GM12878 (cell line): ENCODE measurements around the gene NEU1. TPM values are rescaled to one million over a fixed set of nuclear protein-coding genes. Genes with fewer than 3 reads are reported as not detected.

ENCODE experiments used
- ATAC-seq: fragments of 200-7000 bp; cut with Tn5 transposase; 3 replicates; pipeline ENCODE4 v1.9.1; 2020; ENCODE audit warnings: mild to moderate bottlenecking, moderate library complexity
- BruUV-seq: library from RNA; stranded (reverse); fragments of 400-500 nt; replicated peaks from 2 replicates; lab custom pipeline; 2021; lab: Mats Ljungman, UMichigan
- CTCF ChIA-PET: fragments of 300-600 bp; sonication (Branson Sonifier 250); formaldehyde crosslinking; extraction: SDS; loops from one replicate; lab custom pipeline; 2021; ENCODE audit warnings: inconsistent platforms; lab: Yijun Ruan, JAX
- POLR2A ChIA-PET: fragments of 350-600 bp; formaldehyde crosslinking; extraction: SDS; loops from one replicate; lab custom pipeline; 2021; ENCODE audit warnings: inconsistent platforms; lab: Charles Lee
- RAD21 ChIA-PET: fragments of 300-600 bp; sonication (Branson Sonifier 250); formaldehyde crosslinking; loops from one replicate; lab custom pipeline; 2023; ENCODE audit warnings: antibody characterized with exemption; ENCODE audit not compliant: unreplicated experiment; lab: Charles Lee
- SMC1A ChIA-PET: fragments of 300-600 bp; sonication (Branson Sonifier 250); formaldehyde crosslinking; loops from one replicate; lab custom pipeline; 2023; ENCODE audit not compliant: unreplicated experiment, uncharacterized antibody; lab: Charles Lee
- DNase-seq: peaks from one replicate; pipeline ENCODE4 v3.0.0-alpha.2; 2011; ENCODE audit warnings: low read depth, low spot score
- FAIRE-seq: peaks from 3 replicates; lab custom pipeline; 2011; peaks lifted over from hg19 to GRCh38; lab: Jason Lieb, UNC
- H2AFZ ChIP-seq: 2 replicates; pipeline ENCODE4 v1.6.0; 2011; ENCODE audit warnings: low read depth, low read length, control low read depth; ENCODE audit not compliant: control insufficient read depth
- H3K27ac ChIP-seq: 2 replicates; pipeline ENCODE4 v1.5.1; 2011; ENCODE audit warnings: control low read depth; ENCODE audit not compliant: control insufficient read depth, insufficient read depth
- H3K27me3 ChIP-seq, 2 experiments: replicated peaks in 1 of 2; 2 replicates each; pipeline versions ENCODE4 v1.6.0 to v1.6.1; 2011; ENCODE audit warnings: low read length in 1 of 2; ENCODE audit not compliant: control insufficient read depth in 2 of 2, insufficient read depth in 2 of 2
- H3K36me3 ChIP-seq, 2 experiments: 2 replicates each; pipeline ENCODE4 v1.5.1; 2011; ENCODE audit warnings: low read length in 1 of 2; ENCODE audit not compliant: control insufficient read depth in 2 of 2, insufficient read depth in 2 of 2
- H3K4me1 ChIP-seq: 2 replicates; pipeline ENCODE4 v1.6.1; 2011; ENCODE audit warnings: mild to moderate bottlenecking, low read length, moderate library complexity, mixed read lengths; ENCODE audit not compliant: control insufficient read depth, insufficient read depth
- H3K4me2 ChIP-seq: 2 replicates; pipeline ENCODE4 v1.6.0; 2011; ENCODE audit warnings: control low read depth; ENCODE audit not compliant: control insufficient read depth, insufficient read depth
- H3K4me3 ChIP-seq: fragments of 200-600 bp; sonication (generic); 2 replicates; pipeline ENCODE4 v1.5.1; 2016
- H3K79me2 ChIP-seq: 2 replicates; pipeline ENCODE4 v1.6.0; 2011; ENCODE audit warnings: low read length; ENCODE audit not compliant: control insufficient read depth, insufficient read depth
- H3K9ac ChIP-seq: 2 replicates; pipeline ENCODE4 v1.8.0; 2011; ENCODE audit warnings: low read length, control low read depth, mixed read lengths; ENCODE audit not compliant: control insufficient read depth, insufficient read depth
- H3K9me3 ChIP-seq: replicated peaks from 3 replicates; pipeline ENCODE4 v1.5.1; 2011; ENCODE audit warnings: mild to moderate bottlenecking, low read length; ENCODE audit not compliant: control insufficient read depth, insufficient read depth
- H4K20me1 ChIP-seq: 2 replicates; pipeline ENCODE4 v1.6.0; 2011; ENCODE audit not compliant: control insufficient read depth, insufficient read depth
- BCL3 ChIP-seq: IDR thresholded peaks from 2 replicates; pipeline ENCODE4 v1.6.1; 2011; ENCODE audit warnings: borderline replicate concordance, low read depth, mild to moderate bottlenecking, moderate library complexity, low read length; ENCODE audit not compliant: insufficient read depth, poor library complexity, severe bottlenecking
- BHLHE40 ChIP-seq, 2 experiments: fragments of 450-650 bp in 1 of 2; IDR thresholded peaks; 2 replicates each; pipeline ENCODE4 v1.6.1; 2011 to 2017; ENCODE audit warnings: low read depth in 2 of 2, borderline replicate concordance in 1 of 2, improper control_type of control experiment in 1 of 2, low read length in 1 of 2, mild to moderate bottlenecking in 1 of 2
- CHD4 ChIP-seq: fragments of 200-600 bp; sonication (generic); IDR thresholded peaks from 2 replicates; pipeline ENCODE4 v1.6.1; 2016; ENCODE audit warnings: mild to moderate bottlenecking
- EGR1 ChIP-seq, 2 experiments: IDR thresholded peaks; 1 replicate in 1 of 2; 2 replicates in 1 of 2; pipeline ENCODE4 v1.6.1; 2011 to 2012; ENCODE audit warnings: low read depth in 2 of 2, low read length in 2 of 2, borderline replicate concordance in 1 of 2, mild to moderate bottlenecking in 1 of 2, moderate library complexity in 1 of 2
- GATAD2B ChIP-seq: fragments of 450-650 bp; conservative IDR thresholded peaks from 2 replicates; pipeline ENCODE4 v1.6.1; 2017; ENCODE audit warnings: low read depth, mild to moderate bottlenecking, moderate library complexity
- HCFC1 ChIP-seq: fragments of 150-350 bp; IDR thresholded peaks from 2 replicates; pipeline ENCODE4 v1.6.1; 2014; ENCODE audit warnings: low read length
- MXI1 ChIP-seq: fragments of 150-350 bp; IDR thresholded peaks from 2 replicates; pipeline ENCODE4 v1.6.1; 2011; ENCODE audit warnings: low read depth, mild to moderate bottlenecking, inconsistent platforms, low read length, improper control_type of control experiment
- POLR2A ChIP-seq: IDR thresholded peaks from 2 replicates; pipeline ENCODE4 v1.6.1; 2011; ENCODE audit warnings: low read depth, mild to moderate bottlenecking, low read length
- POLR2AphosphoS5 ChIP-seq: IDR thresholded peaks from 2 replicates; pipeline ENCODE4 v1.6.1; 2011; ENCODE audit warnings: mild to moderate bottlenecking, low read length, inconsistent platforms
- SIN3A ChIP-seq: IDR thresholded peaks from 2 replicates; pipeline ENCODE4 v1.6.1; 2012; ENCODE audit warnings: low read depth, low read length, improper control_type of control experiment
- TAF1 ChIP-seq: IDR thresholded peaks from 2 replicates; pipeline ENCODE4 v1.6.1; 2011; ENCODE audit warnings: mild to moderate bottlenecking, low read depth, low read length, borderline replicate concordance
- TCF12 ChIP-seq: IDR thresholded peaks from 2 replicates; pipeline ENCODE4 v1.6.1; 2011; ENCODE audit warnings: low read depth, mild to moderate bottlenecking, low read length
- TCF3 ChIP-seq: IDR thresholded peaks from 2 replicates; pipeline ENCODE4 v1.6.1; 2012; ENCODE audit warnings: low read depth, mild to moderate bottlenecking, low read length, borderline replicate concordance; ENCODE audit not compliant: insufficient read depth
- WRNIP1 ChIP-seq: IDR thresholded peaks from 2 replicates; pipeline ENCODE4 v1.6.1; 2011; ENCODE audit warnings: low read depth, low read length, improper control_type of control experiment, borderline replicate concordance
- YY1 ChIP-seq: IDR thresholded peaks from 2 replicates; pipeline ENCODE4 v1.6.1; 2011; ENCODE audit warnings: low read depth, mild to moderate bottlenecking, low read length
- ZBED1 ChIP-seq: IDR thresholded peaks from 2 replicates; pipeline ENCODE4 v1.6.1; 2016; ENCODE audit warnings: borderline replicate concordance
- WGBS: methylation state at CpG from one replicate; pipeline ENCODE4 v1.1.6; 2016; ENCODE audit warnings: low lambda C conversion rate; ENCODE audit not compliant: insufficient replicate concordance, insufficient coverage; ENCODE audit errors: missing lambda C conversion rate; 5-methylcytosine and 5-hydroxymethylcytosine counted together
- in situ Hi-C: fragments of 300-500 bp; cut with MboI; formaldehyde crosslinking; loops from 9 replicates; pipeline ENCODE4 v1.14.3; 2018; ENCODE audit warnings: mixed read lengths
- intact Hi-C: fragments of 100-400 bp; cut with micrococcal nuclease; formaldehyde crosslinking; loops from one replicate; pipeline ENCODE4 v1.14.2; 2022; ENCODE audit not compliant: unreplicated experiment
- polyA plus RNA-seq, 11 experiments: library from polyadenylated mRNA; depleted of rRNA in 4 of 11; unstranded in 6 of 11; stranded (reverse) in 5 of 11; fragments of >200 nt; fragmentation: Nextera tagmentation in 4 of 11; fragmentation: Illumina TruSeq in 1 of 11; extraction: Ambion mirVana in 4 of 11; extraction: Trizol in 1 of 11; gene quantifications; 1 replicate in 1 of 11; 2 replicates in 10 of 11; pipeline versions ENCODE4 v1.2.1 to v1.2.3, GENCODE V29; 2011 to 2016; ENCODE audit warnings: inconsistent platforms in 2 of 11, missing spikeins in 2 of 11, low read depth in 1 of 11
- total RNA-seq, 4 experiments: library from RNA; depleted of rRNA in 3 of 4; stranded (reverse); fragments of >200 nt in 3 of 4; fragmentation: Illumina TruSeq in 1 of 4; extraction: Trizol in 1 of 4; gene quantifications; 2 replicates each; pipeline versions ENCODE4 v1.2.1 to v1.2.3, GENCODE V29; 2013 to 2021
- TF ChIP-seq, protein P1 (sequence below): fragments of 450-650 bp; conservative IDR thresholded peaks from 2 replicates; pipeline ENCODE4 v1.6.1; 2017; ENCODE audit warnings: mild to moderate bottlenecking, moderate library complexity

NEU1 gene
- total and polyA plus RNA-seq, 10 of the 15 experiments (the other 5 are each of a cell fraction or from before 2014, with no cell fraction given), result 7.2 to 26.9 (median 21.6) TPM

DNA sequence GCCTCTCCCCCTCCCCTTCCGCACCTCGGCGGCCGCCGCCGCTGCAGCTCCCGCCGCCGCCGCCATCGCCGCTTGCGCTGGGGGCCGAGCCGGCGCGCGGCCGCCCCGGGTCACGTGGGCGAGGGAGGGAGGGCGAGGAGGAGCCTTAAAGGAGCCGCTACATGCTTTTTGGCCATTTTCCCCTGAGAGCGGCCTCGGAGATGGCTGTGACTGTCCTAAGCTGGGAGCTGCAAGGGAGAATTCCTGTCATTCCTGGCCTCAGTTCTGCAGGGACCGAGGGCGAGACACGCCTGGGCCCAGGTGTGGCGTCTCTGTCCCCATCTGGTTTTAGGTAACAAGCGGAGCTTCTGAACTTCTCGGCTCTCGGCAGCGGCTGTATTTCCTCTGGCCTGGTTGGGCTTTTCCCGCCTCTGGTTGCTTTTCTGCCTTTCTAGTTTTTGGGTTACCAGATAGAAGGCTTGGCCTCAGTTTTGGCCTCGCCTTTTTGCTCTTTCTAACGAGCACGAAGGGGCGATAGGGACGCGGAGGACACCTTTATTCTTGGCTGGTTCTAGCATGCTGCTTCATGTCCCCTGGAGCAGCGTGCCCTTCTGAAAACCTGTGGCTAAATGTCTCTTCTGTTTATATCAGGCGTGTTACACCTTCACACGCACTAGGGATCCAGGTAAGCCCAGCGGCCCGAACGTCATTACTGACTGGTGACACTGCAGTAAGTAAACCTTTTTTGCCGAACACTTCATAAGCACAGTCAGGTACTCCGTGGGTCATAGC lies 35.2 kb upstream of the NEU1 start, which contains the start of gene EHMT2:
Gene EHMT2 (minus strand): TSS at position 87 of the 771 bp plus-strand sequence. CDS start 21 bp downstream, at position 66.
- peak; percentile 85 for FAIRE-seq
- TF ChIP-seq BHLHE40 (IDR thresholded peaks at IDR 0.05; ENCODE audit: borderline replicate concordance in 1 of 2, low read depth in 2 of 2, low read length in 1 of 2) (peak; percentile 36 to 83; a peak in 3 of 4 replicates), WRNIP1 (no peak), POLR2AphosphoS5 (no peak), EGR1 (IDR thresholded peaks at IDR 0.05; ENCODE audit: borderline replicate concordance in 1 of 2, low read depth in 2 of 2, low read length in 2 of 2) (peak in 1 of 2 experiments; percentile 60; a peak in 1 of 3 replicates), SIN3A (peak; percentile 70; the same call in 1 of the 2 replicates), GATAD2B (no peak), MXI1 (peak; percentile 5; the same call in 1 of the 2 replicates), TCF3 (no peak), POLR2A (peak; percentile 76), TCF12 (no peak), HCFC1 (peak; percentile 63), YY1 (peak; percentile 90), CHD4 (no peak), ZBED1 (no peak), BCL3 (no peak), TAF1 (peak; percentile 71; the same call in 1 of the 2 replicates)
- TF ChIP-seq, protein P1, sequence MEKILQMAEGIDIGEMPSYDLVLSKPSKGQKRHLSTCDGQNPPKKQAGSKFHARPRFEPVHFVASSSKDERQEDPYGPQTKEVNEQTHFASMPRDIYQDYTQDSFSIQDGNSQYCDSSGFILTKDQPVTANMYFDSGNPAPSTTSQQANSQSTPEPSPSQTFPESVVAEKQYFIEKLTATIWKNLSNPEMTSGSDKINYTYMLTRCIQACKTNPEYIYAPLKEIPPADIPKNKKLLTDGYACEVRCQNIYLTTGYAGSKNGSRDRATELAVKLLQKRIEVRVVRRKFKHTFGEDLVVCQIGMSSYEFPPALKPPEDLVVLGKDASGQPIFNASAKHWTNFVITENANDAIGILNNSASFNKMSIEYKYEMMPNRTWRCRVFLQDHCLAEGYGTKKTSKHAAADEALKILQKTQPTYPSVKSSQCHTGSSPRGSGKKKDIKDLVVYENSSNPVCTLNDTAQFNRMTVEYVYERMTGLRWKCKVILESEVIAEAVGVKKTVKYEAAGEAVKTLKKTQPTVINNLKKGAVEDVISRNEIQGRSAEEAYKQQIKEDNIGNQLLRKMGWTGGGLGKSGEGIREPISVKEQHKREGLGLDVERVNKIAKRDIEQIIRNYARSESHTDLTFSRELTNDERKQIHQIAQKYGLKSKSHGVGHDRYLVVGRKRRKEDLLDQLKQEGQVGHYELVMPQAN, result no peak

More for the DNA sequence above, 35.2 kb upstream of the NEU1 start, which contains the start of gene EHMT2:
- peak within 1 kb of the TSS; percentile 97 for H3K4me2 ChIP-seq
- H3K9me3 ChIP-seq, result no peaks in the 10 kb centered on the region
- peak within 1 kb of the TSS; percentile 91 for H3K4me3 ChIP-seq
- ChIA-PET CTCF (interaction anchor here (0.7 to 1.5 kb wide), 7 partner anchors 14 to 247 kb away, joined by 3 to 9 read pairs (median 3); no protein-coding TSS in a partner anchor), POLR2A (interaction anchor here (0.6 to 1.9 kb wide), 17 partner anchors 9 to 948 kb away, joined by 3 to 9 read pairs (median 4); partner anchors contain the start of genes ABHD16A, ATF6B, FKBPL and LSM2), RAD21 (interaction anchor here (1.2 to 1.5 kb wide), 3 partner anchors 35 to 65 kb away, joined by 3 to 7 read pairs (median 3); partner anchors contain the start of gene NEU1), SMC1A (interaction anchor here (0.9 to 1.3 kb wide), 6 partner anchors 20 to 667 kb away, joined by 3 to 4 read pairs (median 3); partner anchors contain the start of genes NELFE, NEU1 and SKIC2)
- intact Hi-C loops (no loop called here), in situ Hi-C loops (no loop called here)
- H3K79me2 ChIP-seq, result peaks cover 12% of the 10 kb centered on the region
- peak; percentile 81 for ATAC-seq
- H4K20me1 ChIP-seq, result no peaks in the 10 kb centered on the region
- 1% methylated on average over 27 of the region's 49 CpGs for WGBS
- peak within 1 kb of the TSS; percentile 70 for H3K27ac ChIP-seq
- no peak for DNase-seq
- peak within 1 kb of the TSS; percentile 76 for H3K9ac ChIP-seq
- BruUV-seq, result TSS peak; percentile 93
- H3K36me3 ChIP-seq, result peaks cover under 1 to 7% of the 10 kb centered on the region in 2 experiments; a peak in 3 of 4 replicates
- peaks cover 18% of the 10 kb centered on the region for H3K4me1 ChIP-seq
- no peaks in the 10 kb centered on the region for H3K27me3 ChIP-seq
- H2AFZ ChIP-seq, result peak within 1 kb of the TSS; percentile 77
